DOHH2 (cell line): Measurements from ENCODE around the gene ERLEC1.

Experiments used
- CTCF ChIP-seq: fragments of 200-600 bp; sonication (generic); IDR thresholded peaks from one replicate; pipeline ENCODE4 v1.5.1; 2014; ENCODE audit warnings: antibody characterized with exemption, mild to moderate bottlenecking, low read depth, low read length; ENCODE audit not compliant: poor library complexity, severe bottlenecking
- EZH2phosphoT487 ChIP-seq: fragments of 200-600 bp; sonication (generic); IDR thresholded peaks from 2 replicates; pipeline ENCODE4 v1.6.1; 2017; ENCODE audit warnings: borderline replicate concordance, mild to moderate bottlenecking, antibody characterized with exemption, low read length, moderate library complexity, mixed read lengths

- TF ChIP-seq CTCF, result no peak
- TF ChIP-seq EZH2phosphoT487, result no peak
These were observed 35.0 kb downstream of the ERLEC1 start for GRCh38 chr2:53821810-53822209.
